ENCODE results near the gene NBAS.
"Not testable (repeated sequence)": the region's sequence is repeated elsewhere in the genome, so short reads cannot be mapped to it uniquely, and the experiment has no call there.

Gene NBAS

DNA sequence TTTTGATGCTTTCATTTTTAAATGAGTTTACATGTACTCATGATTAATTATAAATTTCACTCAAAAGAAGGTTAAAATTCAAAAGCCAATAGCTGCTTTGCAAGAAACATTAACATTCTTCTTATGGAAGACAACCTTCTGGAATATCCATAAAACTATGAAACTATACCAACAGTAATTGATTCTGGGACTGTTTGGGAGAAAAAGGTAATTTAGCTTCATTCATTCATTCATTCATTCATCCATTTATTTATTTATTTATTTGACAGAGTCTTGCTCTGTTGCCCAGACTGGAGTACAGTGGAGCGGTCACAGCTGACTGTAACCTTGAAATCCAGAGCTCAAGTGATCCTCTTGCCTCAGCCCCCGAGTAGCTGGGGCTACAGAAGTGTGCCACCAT is 110.3 kb downstream of the NBAS start:
- no peak for DNase-seq

GRCh38 chr2:15449556-15450236 is 111.4 kb downstream of the NBAS start:
- DNase-seq: no peak

DNA sequence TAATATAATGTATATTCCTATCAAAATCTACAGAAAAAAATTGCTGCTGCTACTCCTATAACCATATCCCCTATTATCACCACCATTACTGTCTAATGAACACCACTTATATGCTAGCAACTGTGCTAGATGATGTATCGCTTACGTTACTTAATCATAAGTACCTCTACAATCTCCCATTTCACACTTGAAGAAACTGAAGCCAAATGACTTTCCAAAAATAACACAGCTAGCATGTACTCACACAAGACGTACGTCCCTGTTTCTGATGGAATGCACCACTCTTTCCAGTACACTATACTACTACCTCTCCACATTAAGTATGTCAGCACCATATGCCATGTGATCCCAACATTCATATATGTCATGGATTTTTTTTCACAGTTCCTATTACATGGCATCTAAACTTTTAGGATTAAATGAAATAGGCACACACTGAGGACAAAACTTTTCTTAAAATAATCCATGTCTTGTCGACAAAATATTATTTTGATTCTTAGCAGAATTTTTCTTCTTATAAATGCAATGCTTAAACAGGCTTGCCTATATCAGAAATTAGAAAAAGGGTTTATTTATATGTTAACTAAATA is 112.8 kb downstream of the NBAS start:
- DNase-seq: no peak

GRCh38 chr2:15447381-15447780 is 113.8 kb downstream of the NBAS start:
- no peak for DNase-seq

GRCh38 chr2:15446961-15447360 is 114.2 kb downstream of the NBAS start:
- DNase-seq: no peak

- no peak for DNase-seq
Observed at GRCh38 chr2:15445891-15446562, 115.1 kb downstream of the NBAS start.

DNA sequence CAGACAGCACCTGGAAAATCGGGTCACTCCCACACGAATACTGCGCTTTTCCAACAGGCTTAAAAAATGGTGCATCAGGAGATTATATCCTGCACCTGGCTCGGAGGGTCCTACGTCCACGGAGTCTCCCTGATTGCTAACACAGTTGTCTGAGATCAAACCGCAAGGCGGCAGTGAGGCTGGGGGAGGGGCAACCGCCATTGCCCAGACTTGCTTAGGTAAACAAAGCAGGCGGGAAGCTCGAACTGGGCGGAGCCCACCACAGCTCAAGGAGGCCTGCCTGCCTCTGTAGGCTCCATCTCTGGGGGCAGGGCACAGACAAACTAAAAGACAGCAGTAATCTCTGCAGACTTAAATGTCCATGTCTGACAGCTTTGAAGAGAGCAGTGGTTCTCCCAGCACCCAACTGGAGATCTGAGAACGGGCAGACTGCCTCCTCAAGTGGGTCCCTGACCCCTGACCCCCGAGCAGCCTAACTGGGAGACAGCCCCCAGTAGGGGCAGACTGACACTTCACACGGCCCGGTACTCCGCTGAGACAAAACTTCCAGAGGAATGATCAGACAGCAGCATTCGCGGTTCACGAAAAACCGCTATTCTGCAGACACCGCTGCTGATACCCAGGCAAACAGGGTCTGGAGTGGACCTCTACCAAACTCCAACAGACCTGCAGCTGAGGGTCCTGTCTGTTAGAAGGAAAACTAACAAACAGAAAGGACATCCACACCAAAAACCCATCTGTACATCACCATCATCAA is 121.2 kb downstream of the NBAS start:
- not testable (repeated sequence) for DNase-seq

GRCh38 chr2:15439366-15439765 is 121.8 kb downstream of the NBAS start:
- not testable (repeated sequence) for DNase-seq

DNA sequence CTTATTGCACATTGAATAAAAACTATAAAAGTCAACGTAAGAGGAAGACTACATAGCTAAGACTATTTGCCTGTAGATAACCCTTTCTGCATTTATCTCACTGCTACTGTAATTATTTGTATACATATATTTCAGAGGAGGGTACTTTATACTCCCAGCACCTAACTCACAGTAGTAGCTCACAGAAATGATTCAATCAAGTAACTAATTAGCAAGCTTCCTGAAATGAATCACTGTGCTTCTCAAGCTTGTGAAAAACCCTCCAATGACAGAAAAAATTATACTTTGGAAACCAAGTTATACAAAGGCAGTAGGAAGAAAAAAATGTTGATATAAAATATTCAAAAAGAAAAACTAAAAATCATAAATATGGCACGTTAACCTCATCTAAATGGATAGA is 124.9 kb downstream of the NBAS start:
- DNase-seq: no peak

GRCh38 chr2:15435474-15435873 is 125.7 kb downstream of the NBAS start:
- DNase-seq: no peak

DNA sequence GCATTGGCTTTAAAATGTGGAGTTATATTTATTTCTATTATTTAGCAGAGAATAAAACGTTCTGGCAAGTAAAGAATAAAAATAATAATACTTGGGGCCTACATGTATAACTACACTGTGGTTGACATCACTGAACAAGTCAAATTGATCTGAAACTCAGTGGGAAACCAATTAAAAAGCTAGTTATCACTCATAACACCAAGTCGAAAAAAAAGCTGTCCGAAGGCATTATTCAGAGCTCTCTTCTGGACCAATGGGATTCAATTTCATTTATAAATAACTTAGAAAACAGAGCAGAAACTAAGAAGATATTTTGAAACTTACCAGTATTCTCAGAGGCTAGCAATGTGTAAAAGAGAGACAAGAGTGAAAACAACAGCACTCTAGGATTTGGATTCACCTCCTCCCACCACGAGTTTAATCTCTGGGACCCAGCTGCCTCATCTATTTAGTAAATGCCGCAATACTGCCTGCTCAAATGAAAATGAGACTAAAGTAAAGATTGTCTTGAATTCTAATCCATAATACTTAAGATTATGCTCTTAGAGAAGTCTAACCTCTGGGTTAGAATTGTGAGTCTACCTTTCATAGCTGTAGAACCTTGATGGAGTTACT is 128.4 kb downstream of the NBAS start:
- no peak for DNase-seq

DNA sequence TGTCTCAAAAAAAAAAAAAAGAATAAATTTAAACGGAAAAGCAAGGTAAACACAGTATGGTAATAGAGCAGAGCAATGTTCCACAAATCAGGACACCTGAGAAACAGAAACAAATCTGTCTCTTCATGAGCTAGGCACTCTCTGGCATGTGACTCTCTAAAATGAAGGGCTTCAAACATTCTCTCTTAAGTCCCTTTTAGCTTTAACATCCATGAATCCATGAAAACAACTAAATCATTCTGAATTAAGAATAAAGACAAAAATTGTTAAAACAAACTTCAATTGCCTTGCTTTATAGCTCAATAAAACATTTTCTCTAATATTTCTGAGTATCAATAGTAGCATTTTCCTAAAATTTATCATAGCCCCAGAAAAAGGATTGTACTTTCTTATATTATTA is 132.1 kb downstream of the NBAS start:
- DNase-seq: no peak

DNA sequence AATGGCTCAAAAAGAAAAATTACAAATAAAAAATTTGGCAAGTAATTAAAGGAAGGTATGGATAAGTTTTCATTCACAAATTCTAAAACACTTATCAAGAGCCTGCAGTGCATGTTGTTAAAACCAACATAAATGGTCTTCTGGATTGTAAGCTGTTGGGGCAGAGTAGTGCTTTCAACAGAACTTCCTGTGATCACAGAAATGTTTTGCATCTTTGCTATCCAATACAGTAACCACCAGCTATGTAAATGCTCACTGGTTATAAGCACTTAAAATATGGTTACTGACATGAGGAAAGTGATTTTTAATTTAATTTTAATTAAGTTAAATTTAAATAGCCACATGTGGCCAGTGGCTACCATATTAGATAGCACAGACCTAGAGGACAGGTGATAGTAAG is 133.1 kb downstream of the NBAS start:
- no peak for DNase-seq

DNA sequence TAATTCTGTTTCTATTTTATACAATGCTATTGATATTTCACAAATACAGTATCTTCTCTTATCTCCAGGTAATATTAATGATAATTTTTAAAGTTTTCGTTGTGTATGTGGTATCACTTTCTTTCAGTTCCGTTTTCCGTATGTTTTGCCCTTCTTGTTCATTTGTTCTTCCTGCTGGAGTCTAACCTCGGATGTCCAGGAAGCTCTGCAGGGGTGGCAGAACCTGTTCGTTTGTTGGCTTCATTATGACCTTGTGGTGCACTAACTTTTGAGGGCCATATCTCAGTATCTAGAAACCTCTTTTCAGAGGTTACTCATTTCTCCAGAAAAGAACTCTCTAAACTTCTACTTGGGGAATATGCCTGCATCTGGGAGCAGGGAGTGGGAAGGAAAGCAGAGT is 134.5 kb downstream of the NBAS start:
- no peak for DNase-seq

DNA sequence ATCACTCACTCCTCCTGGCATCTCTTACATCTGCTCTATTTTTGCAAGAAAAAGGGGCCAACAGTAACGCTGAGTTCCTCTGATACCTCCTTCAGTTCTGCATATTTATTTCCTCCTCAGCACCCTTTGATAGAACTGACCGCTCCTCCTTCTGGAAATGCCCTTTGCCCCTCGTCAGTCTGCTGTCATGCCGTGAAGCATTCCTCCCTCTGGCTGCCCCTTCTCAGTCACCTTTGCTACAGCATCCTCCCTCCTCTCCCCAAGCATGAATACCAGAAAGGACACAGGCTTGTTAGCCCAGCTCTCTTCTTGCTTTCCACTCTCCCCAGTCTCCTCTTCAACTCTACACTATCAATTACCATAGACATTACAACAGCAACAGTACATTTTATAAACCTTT is 135.4 kb downstream of the NBAS start:
- no peak for DNase-seq

DNA sequence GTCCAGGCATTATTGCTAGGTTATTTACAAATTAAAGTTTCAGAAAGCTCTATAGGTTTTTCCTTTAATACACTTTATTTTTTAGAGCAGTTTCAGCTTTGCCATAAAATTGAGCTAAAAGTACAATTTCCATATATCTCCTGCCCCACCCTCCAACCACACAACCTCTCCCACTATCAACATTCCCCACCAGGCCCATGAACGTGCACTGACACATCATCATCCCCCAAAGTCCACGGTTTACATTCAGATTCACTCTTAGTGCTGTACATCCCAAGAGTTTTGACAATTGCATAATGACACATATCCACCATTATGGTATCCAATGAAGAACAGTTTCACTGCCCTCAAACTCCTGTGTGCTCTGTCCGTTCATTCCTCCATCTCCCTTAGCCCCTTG is 139.4 kb downstream of the NBAS start:
- DNase-seq: no peak

- no peak for DNase-seq
Observed at GRCh38 chr2:15415748-15416147, 145.4 kb downstream of the NBAS start.

DNA sequence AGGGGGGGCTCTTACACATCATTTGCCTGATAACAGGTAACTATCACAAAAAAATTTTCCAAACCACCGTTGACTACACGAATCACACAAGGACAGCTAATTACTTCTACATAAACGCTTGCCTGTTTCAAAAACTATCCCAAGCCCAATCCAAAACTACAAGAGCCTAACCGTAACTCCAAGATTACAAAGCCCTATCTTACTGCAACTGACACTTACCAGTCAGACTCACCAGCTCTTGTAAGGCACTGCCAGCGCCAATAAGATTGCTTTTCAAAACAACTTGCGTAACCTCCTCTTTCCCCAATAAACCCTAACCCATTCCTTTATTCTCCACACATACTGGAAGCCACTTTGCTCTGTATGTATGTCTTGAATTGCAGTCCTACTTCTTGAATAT is 148.4 kb downstream of the NBAS start:
- DNase-seq: no peak

DNA sequence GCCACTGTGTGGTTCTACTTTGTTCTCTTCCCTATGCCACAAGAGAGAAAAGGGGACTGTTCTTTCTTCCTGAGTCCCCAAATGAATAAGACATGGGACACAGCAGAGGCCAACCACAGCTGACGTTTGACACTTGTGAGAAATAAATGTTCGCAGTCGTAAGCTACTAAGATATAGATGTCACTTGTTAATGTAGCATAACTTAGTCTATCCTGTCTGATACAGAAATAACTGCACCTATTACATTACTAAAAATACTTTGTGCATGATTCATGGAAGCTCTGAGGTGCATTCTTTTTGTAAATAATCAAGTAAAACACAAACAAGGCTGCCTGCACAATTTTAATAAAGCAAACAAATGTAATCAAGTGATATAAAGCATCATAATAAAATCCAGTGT is 148.8 kb downstream of the NBAS start:
- no peak for DNase-seq

DNA sequence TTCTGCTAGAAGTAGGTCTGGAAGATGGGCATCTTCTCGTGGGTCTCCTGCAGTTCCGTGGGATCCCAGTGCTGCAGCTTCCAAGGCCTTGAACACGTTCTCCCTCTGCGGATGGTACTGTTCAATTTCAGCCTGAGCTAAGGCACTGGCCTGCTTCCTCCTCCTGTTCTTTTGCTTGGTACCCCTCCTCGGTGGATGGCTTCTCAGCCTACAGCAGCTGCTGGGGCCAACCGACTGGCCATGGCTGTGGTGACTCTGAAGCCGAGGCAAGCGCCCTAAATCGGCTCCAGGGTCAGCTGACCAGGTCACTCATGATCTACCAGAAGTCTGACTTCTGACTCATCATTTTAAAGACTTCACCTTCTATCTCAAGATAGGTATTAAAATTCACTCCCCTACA is 150.2 kb downstream of the NBAS start:
- DNase-seq: no peak

DNA sequence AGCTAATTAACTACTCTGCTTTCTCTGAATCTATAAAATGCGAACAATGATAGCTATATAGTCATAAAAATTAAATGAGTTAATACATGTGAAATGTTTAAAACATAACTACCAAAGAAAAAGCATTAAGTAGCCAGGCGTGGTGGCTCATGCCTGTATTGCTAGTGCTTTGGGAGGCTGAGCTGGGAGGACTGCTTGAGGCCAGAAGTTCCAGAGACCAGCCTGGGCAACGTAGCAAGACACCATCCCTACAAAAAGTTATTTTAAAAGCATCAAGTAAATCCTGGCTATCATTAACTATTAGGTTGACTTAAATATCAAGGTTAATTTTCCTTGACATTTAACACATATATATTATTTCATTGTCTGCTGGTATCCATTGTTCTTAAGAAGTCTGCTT is 152.4 kb downstream of the NBAS start:
- no peak for DNase-seq

DNA sequence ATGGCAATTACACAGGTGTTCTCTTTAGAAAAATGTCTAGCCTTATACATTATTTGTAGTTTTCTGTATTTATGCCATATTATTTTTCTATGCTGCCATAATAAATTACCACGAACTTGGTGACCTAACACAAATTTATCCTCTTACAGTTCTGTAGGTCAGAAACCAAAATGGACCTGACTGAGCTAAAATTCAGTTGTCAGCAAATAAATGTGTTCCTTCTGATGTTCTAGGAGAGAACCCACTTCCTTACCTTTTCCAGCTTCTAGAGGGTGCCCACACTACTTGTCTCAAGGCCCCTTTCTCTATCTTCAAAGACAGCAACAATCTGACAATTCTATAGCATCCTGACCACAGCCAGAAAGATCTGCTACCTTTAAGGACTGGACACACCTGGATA is 153.5 kb downstream of the NBAS start:
- no peak for DNase-seq

DNA sequence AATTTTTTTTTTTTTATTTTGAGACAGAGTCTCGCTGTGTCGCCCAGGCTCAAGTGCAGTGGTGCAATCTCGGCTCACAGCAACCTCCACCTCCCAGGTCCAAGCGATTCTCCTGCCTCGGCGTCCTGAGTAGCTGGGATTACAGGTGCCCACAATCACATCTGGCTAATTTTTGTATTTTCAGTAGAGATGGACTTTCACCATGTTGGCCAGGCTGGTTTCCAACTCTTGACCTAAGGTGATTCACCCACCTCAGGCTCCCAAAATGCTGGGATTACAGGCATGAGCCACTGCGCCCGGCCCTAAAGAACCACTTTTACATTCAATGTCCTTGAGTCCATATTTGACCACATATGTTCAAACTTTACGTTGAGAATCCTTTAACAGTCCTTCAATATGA is 156.6 kb downstream of the NBAS start:
- DNase-seq: not testable (repeated sequence)
